Peyer's patch (tissue), 4 donors: Measurements from ENCODE around the gene MPDZ. TPM values are rescaled to one million over a fixed set of nuclear protein-coding genes. Genes with fewer than 3 reads are reported as not detected.
"Not testable (repeated sequence)": the region's sequence is repeated elsewhere in the genome, so short reads cannot be mapped to it uniquely, and the experiment has no call there.

Experiments used
- DNase-seq, 3 donors: peaks; one replicate each; pipeline ENCODE4 v3.0.0-alpha.2; 2017 to 2019
- H3K27ac ChIP-seq, 4 donors: fragments of 200-600 bp; sonication (generic); one replicate each; pipeline ENCODE4 v1.5.1; 2016 to 2019
- H3K27me3 ChIP-seq, 2 donors: fragments of 200-600 bp; sonication (generic); one replicate each; pipeline ENCODE4 v1.5.1; 2019
- H3K36me3 ChIP-seq, 3 donors: fragments of 200-600 bp; sonication (generic); one replicate each; pipeline ENCODE4 v1.5.1; 2016 to 2019
- H3K4me1 ChIP-seq, 4 donors: fragments of 200-600 bp; sonication (generic); one replicate each; pipeline ENCODE4 v1.5.1; 2016 to 2019
- H3K4me3 ChIP-seq, 4 donors: fragments of 200-600 bp; sonication (generic); 1 replicate in 3 of 4; 2 replicates in 1 of 4; pipeline ENCODE4 v1.5.1; 2016 to 2019; ENCODE audit warnings: mild to moderate bottlenecking in 1 of 4
- H3K9me3 ChIP-seq, 4 donors: fragments of 200-600 bp; sonication (generic); one replicate each; pipeline ENCODE4 v1.5.1; 2016 to 2019; ENCODE audit warnings: mild to moderate bottlenecking in 1 of 4
- CTCF ChIP-seq, 6 experiments: fragments of 450-650 bp in 4 of 6; fragments of 200-600 bp in 2 of 6; sonication (generic) in 1 of 6; IDR thresholded peaks; one replicate each; pipeline ENCODE4 v1.5.1; 2017 to 2019; ENCODE audit warnings: antibody characterized with exemption in 6 of 6, mild to moderate bottlenecking in 3 of 6, moderate library complexity in 1 of 6
- POLR2A ChIP-seq, 2 donors: fragments of 450-650 bp; IDR thresholded peaks; one replicate each; pipeline ENCODE4 v1.5.1; 2017; ENCODE audit warnings: antibody characterized with exemption in 2 of 2, mild to moderate bottlenecking in 2 of 2, moderate library complexity in 2 of 2
- total RNA-seq, 4 donors: library from RNA; depleted of rRNA; stranded (reverse); fragments of >200 nt; gene quantifications; one replicate each; pipeline ENCODE4 v1.1.0, GENCODE V29; 2016

Gene MPDZ
- total RNA-seq, 4 donors from 2014 or later: 4.6 to 34.7 (median 10.8) TPM

- Histone ChIP-seq H3K4me3 (no peak overlapping the region), H3K27ac (no peak overlapping the region), H3K9me3 (no peaks in the 10 kb centered on the region), H3K36me3 (no peaks in the 10 kb centered on the region), H3K4me1 (no peaks in the 10 kb centered on the region), H3K27me3 (no peaks in the 10 kb centered on the region)
- no peak for DNase-seq
- TF ChIP-seq POLR2A (IDR thresholded peaks at IDR 0.05) (no peak), CTCF (IDR thresholded peaks at IDR 0.05) (no peak)
Observed at GRCh38 chr9:13234932-13235331, 44.6 kb downstream of the MPDZ start.

GRCh38 chr9:13228431-13228830, 51.1 kb downstream of the MPDZ start:
- Histone ChIP-seq H3K4me1 (no peaks in the 10 kb centered on the region), H3K27ac (no peak overlapping the region), H3K36me3 (no peaks in the 10 kb centered on the region), H3K9me3 (no peaks in the 10 kb centered on the region), H3K27me3 (no peaks in the 10 kb centered on the region), H3K4me3 (no peak overlapping the region)
- TF ChIP-seq POLR2A (IDR thresholded peaks at IDR 0.05) (no peak), CTCF (IDR thresholded peaks at IDR 0.05) (no peak)
- no peak for DNase-seq

GRCh38 chr9:13224366-13224765, 55.1 kb downstream of the MPDZ start:
- Histone ChIP-seq H3K36me3 (peaks cover 0 to 4% (median 0%) of the 10 kb centered on the region in 3 donors), H3K27me3 (no peaks in the 10 kb centered on the region), H3K27ac (no peak overlapping the region), H3K4me1 (no peaks in the 10 kb centered on the region), H3K4me3 (no peak overlapping the region), H3K9me3 (no peaks in the 10 kb centered on the region)
- DNase-seq: no peak
- TF ChIP-seq POLR2A (IDR thresholded peaks at IDR 0.05) (no peak), CTCF (IDR thresholded peaks at IDR 0.05) (no peak)

- H3K9me3 ChIP-seq, H3K27ac ChIP-seq: not testable (repeated sequence)
Observed at GRCh38 chr9:13222733-13223132, 56.8 kb downstream of the MPDZ start.

GRCh38 chr9:13221741-13222140, 57.8 kb downstream of the MPDZ start:
- H3K4me3 ChIP-seq: no peak overlapping the region
- no peak for DNase-seq
- H3K36me3 ChIP-seq: peaks cover 0 to 4% (median 0%) of the 10 kb centered on the region in 3 donors
- no peak for TF ChIP-seq POLR2A (IDR thresholded peaks at IDR 0.05)
- no peak for TF ChIP-seq CTCF (IDR thresholded peaks at IDR 0.05)
- H3K4me1 ChIP-seq: no peaks in the 10 kb centered on the region
- no peaks in the 10 kb centered on the region for H3K27me3 ChIP-seq
- no peak overlapping the region for H3K27ac ChIP-seq
- H3K9me3 ChIP-seq: no peaks in the 10 kb centered on the region

More at GRCh38 chr9:13222733-13223132, 56.8 kb downstream of the MPDZ start:
- DNase-seq, H3K36me3 ChIP-seq, H3K4me1 ChIP-seq, H3K27me3 ChIP-seq, H3K4me3 ChIP-seq: not testable (repeated sequence)

- no peaks in the 10 kb centered on the region for H3K4me1 ChIP-seq
- no peaks in the 10 kb centered on the region for H3K27me3 ChIP-seq
- peaks cover 0 to 4% (median 0%) of the 10 kb centered on the region in 3 donors for H3K36me3 ChIP-seq
- H3K4me3 ChIP-seq: no peak overlapping the region
- TF ChIP-seq POLR2A (IDR thresholded peaks at IDR 0.05): no peak
- TF ChIP-seq CTCF (IDR thresholded peaks at IDR 0.05): no peak
- H3K9me3 ChIP-seq: no peaks in the 10 kb centered on the region
- no peak for DNase-seq
- H3K27ac ChIP-seq: no peak overlapping the region
Observed at GRCh38 chr9:13220837-13221236, 58.7 kb downstream of the MPDZ start.
